ENCODE data around the gene UCMA. TPM values are rescaled to one million over a fixed set of nuclear protein-coding genes. Genes with fewer than 3 reads are reported as not detected.

Gene UCMA
- total RNA-seq (2022; extraction: Qiagen RNA extraction; ENCODE audit: low read depth): not detected in 5 replicates

GRCh38 chr10:13234172-13234571, at the start of gene UCMA:
Gene UCMA, minus strand, starts transcription at chr10:13234374. Its CDS starts 116 bp downstream, at chr10:13234258.

Other genes with a start within 250 kb of the UCMA start
- gene CCDC3, start 232.7 kb downstream of the UCMA start, total RNA-seq (2022; extraction: Qiagen RNA extraction; ENCODE audit: low read depth): 0.91 to 1.2 TPM (median 0.95 TPM) in 5 replicates
- gene OPTN, start 134.2 kb downstream of the UCMA start, total RNA-seq (2022; extraction: Qiagen RNA extraction; ENCODE audit: low read depth): 52.8 to 71.7 TPM (median 56.6 TPM) in 5 replicates
- gene MCM10, start 72.8 kb downstream of the UCMA start, total RNA-seq (2022; extraction: Qiagen RNA extraction; ENCODE audit: low read depth): 25.2 to 29.7 TPM (median 27.1 TPM) in 5 replicates
- gene PHYH, start 65.7 kb upstream of the UCMA start, total RNA-seq (2022; extraction: Qiagen RNA extraction; ENCODE audit: low read depth): 30.6 to 33.7 TPM (median 31.0 TPM) in 5 replicates
- 68.8 to 74.8 TPM (median 71.0 TPM) in 5 replicates for gene SEPHS1, start 113.9 kb upstream of the UCMA start, total RNA-seq (2022; extraction: Qiagen RNA extraction; ENCODE audit: low read depth)